H9 (cell line): ENCODE data around the gene IL4. TPM values are rescaled to one million over a fixed set of nuclear protein-coding genes. Genes with fewer than 3 reads are reported as not detected.

ENCODE experiments used
- DNase-seq: peaks from one replicate; pipeline ENCODE4 v3.0.0-alpha.2; 2017
- H2AFZ ChIP-seq: one replicate; pipeline ENCODE4 v1.6.1; 2013; ENCODE audit warnings: mild to moderate bottlenecking, low read length, control low read depth, moderate library complexity
- H2AK5ac ChIP-seq: 2 replicates; pipeline ENCODE4 v1.6.1; 2013; ENCODE audit warnings: low read length, control low read depth, mixed read lengths; ENCODE audit not compliant: insufficient read length
- H2BK120ac ChIP-seq: one replicate; pipeline ENCODE4 v1.6.1; 2013; ENCODE audit warnings: low read depth, mild to moderate bottlenecking, low read length, control low read depth, inconsistent platforms; ENCODE audit not compliant: poor library complexity, severe bottlenecking
- H2BK12ac ChIP-seq: 2 replicates; pipeline ENCODE4 v1.6.1; 2013; ENCODE audit warnings: low read length, control low read depth, mixed read lengths, low read depth; ENCODE audit not compliant: insufficient read length
- H2BK15ac ChIP-seq: 2 replicates; pipeline ENCODE4 v1.6.1; 2013; ENCODE audit warnings: low read depth, low read length, control low read depth
- H2BK20ac ChIP-seq: one replicate; pipeline ENCODE4 v1.6.1; 2013; ENCODE audit warnings: low read depth, mild to moderate bottlenecking, low read length, control low read depth, inconsistent platforms; ENCODE audit not compliant: poor library complexity, severe bottlenecking
- H2BK5ac ChIP-seq: 2 replicates; pipeline ENCODE4 v1.6.1; 2013; ENCODE audit warnings: low read length, control low read depth, mixed read lengths; ENCODE audit not compliant: insufficient read length
- H3K14ac ChIP-seq: 2 replicates; pipeline ENCODE4 v1.6.1; 2013; ENCODE audit warnings: low read length, control low read depth; ENCODE audit not compliant: insufficient read depth
- H3K18ac ChIP-seq: 2 replicates; pipeline ENCODE4 v1.6.1; 2013; ENCODE audit warnings: low read depth, mild to moderate bottlenecking, mixed read lengths, low read length, control low read depth; ENCODE audit not compliant: insufficient read length
- H3K23ac ChIP-seq: 2 replicates; pipeline ENCODE4 v1.6.1; 2013; ENCODE audit warnings: low read length, control low read depth, mixed read lengths, low read depth; ENCODE audit not compliant: insufficient read length
- H3K23me2 ChIP-seq: 2 replicates; pipeline ENCODE4 v1.6.1; 2013; ENCODE audit warnings: low read depth, mild to moderate bottlenecking, mixed read lengths, low read length, control low read depth; ENCODE audit not compliant: insufficient read length, poor library complexity, severe bottlenecking
- H3K27ac ChIP-seq: 2 replicates; pipeline ENCODE4 v1.5.1; 2013; ENCODE audit warnings: low read length, control low read depth, mixed read lengths, low read depth; ENCODE audit not compliant: insufficient read length
- H3K27me3 ChIP-seq: 2 replicates; pipeline ENCODE4 v1.6.1; 2013; ENCODE audit warnings: low read length, control low read depth, inconsistent platforms; ENCODE audit not compliant: insufficient read depth
- H3K4ac ChIP-seq: 2 replicates; pipeline ENCODE4 v1.6.1; 2013; ENCODE audit warnings: low read depth, mild to moderate bottlenecking, control low read depth, inconsistent platforms, low read length, moderate library complexity
- H3K4me1 ChIP-seq: 2 replicates; pipeline ENCODE4 v1.6.1; 2013; ENCODE audit warnings: low read length, control low read depth, inconsistent platforms; ENCODE audit not compliant: insufficient read depth
- H3K4me2 ChIP-seq: 2 replicates; pipeline ENCODE4 v1.6.1; 2013; ENCODE audit warnings: low read length, control low read depth, mixed read lengths; ENCODE audit not compliant: insufficient read length, insufficient read depth
- H3K56ac ChIP-seq: 2 replicates; pipeline ENCODE4 v1.6.1; 2013; ENCODE audit warnings: low read depth, mild to moderate bottlenecking, mixed read lengths, low read length, control low read depth; ENCODE audit not compliant: insufficient read length
- H3K79me1 ChIP-seq: 2 replicates; pipeline ENCODE4 v1.6.1; 2013; ENCODE audit warnings: low read depth, mild to moderate bottlenecking, moderate library complexity, low read length, control low read depth, inconsistent platforms; ENCODE audit not compliant: insufficient read depth, poor library complexity, severe bottlenecking
- H3K79me2 ChIP-seq: 2 replicates; pipeline ENCODE4 v1.6.1; 2013; ENCODE audit warnings: low read length, control low read depth, inconsistent platforms; ENCODE audit not compliant: insufficient read depth
- H3K9ac ChIP-seq: 2 replicates; pipeline ENCODE4 v1.6.1; 2013; ENCODE audit warnings: low read length, control low read depth, mixed read lengths; ENCODE audit not compliant: insufficient read length; ENCODE audit errors: extremely low read depth
- H3K9me3 ChIP-seq: one replicate; pipeline ENCODE4 v1.6.1; 2013; ENCODE audit warnings: low read depth, low read length, inconsistent platforms; ENCODE audit not compliant: control insufficient read depth
- H3T11ph ChIP-seq: one replicate; pipeline ENCODE4 v1.6.1; 2013; ENCODE audit warnings: mild to moderate bottlenecking, low read length, control low read depth, inconsistent platforms
- H4K20me1 ChIP-seq: one replicate; pipeline ENCODE4 v1.6.1; 2013; ENCODE audit not compliant: control insufficient read depth, insufficient read length, insufficient read depth
- H4K5ac ChIP-seq: 2 replicates; pipeline ENCODE4 v1.6.1; 2013; ENCODE audit warnings: low read depth, mild to moderate bottlenecking, mixed read lengths, low read length, control low read depth; ENCODE audit not compliant: insufficient read length
- H4K8ac ChIP-seq: replicated peaks from 2 replicates; pipeline ENCODE4 v1.6.1; 2013; ENCODE audit warnings: low read length, control low read depth, mixed read lengths, low read depth; ENCODE audit not compliant: insufficient read length
- H4K91ac ChIP-seq: 2 replicates; pipeline ENCODE4 v1.6.1; 2013; ENCODE audit warnings: low read depth, mild to moderate bottlenecking, moderate library complexity, mixed read lengths, low read length, control low read depth; ENCODE audit not compliant: insufficient read length
- H3K27ac Mint-ChIP-seq, 3 experiments: 2 replicates in 2 of 3; 3 replicates in 1 of 3; pipeline ENCODE4 v1.8.0; 2020 to 2021; ENCODE audit warnings: mixed read lengths in 3 of 3, mild to moderate bottlenecking in 1 of 3, moderate library complexity in 1 of 3
- H3K27me3 Mint-ChIP-seq: 2 replicates; pipeline ENCODE4 v1.8.0; 2021; ENCODE audit warnings: low read depth, mild to moderate bottlenecking, moderate library complexity, mixed read lengths
- H3K36me3 Mint-ChIP-seq, 3 experiments: 2 replicates in 2 of 3; 3 replicates in 1 of 3; pipeline ENCODE4 v1.8.0; 2020 to 2021; ENCODE audit warnings: low read depth in 3 of 3, mixed read lengths in 3 of 3; ENCODE audit not compliant: insufficient read depth in 1 of 3
- H3K4me1 Mint-ChIP-seq, 2 experiments: 2 replicates each; pipeline ENCODE4 v1.8.0; 2020; ENCODE audit warnings: mixed read lengths in 2 of 2
- H3K4me3 Mint-ChIP-seq, 2 experiments: 2 replicates in 1 of 2; 3 replicates in 1 of 2; pipeline ENCODE4 v1.8.0; 2020 to 2021; ENCODE audit warnings: mild to moderate bottlenecking in 2 of 2, mixed read lengths in 2 of 2, moderate library complexity in 1 of 2
- H3K9me3 Mint-ChIP-seq, 2 experiments: 2 replicates in 1 of 2; 3 replicates in 1 of 2; pipeline ENCODE4 v1.8.0; 2020; ENCODE audit warnings: mild to moderate bottlenecking in 2 of 2, mixed read lengths in 2 of 2, moderate library complexity in 1 of 2
- CTCF ChIP-seq: fragments of 200-600 bp; sonication (generic); conservative IDR thresholded peaks from 3 replicates; pipeline ENCODE4 v1.8.0; 2021; ENCODE audit warnings: antibody characterized with exemption, mild to moderate bottlenecking
- WGBS: extraction: QIAGEN DNeasy Blood & Tissue Kit; methylation state at CpG from one replicate; pipeline ENCODE4 v1.1.7; 2013; ENCODE audit warnings: missing lambda C conversion rate, low lambda C conversion rate, mixed read lengths; ENCODE audit not compliant: insufficient read length; ENCODE audit errors: extremely low coverage; 5-methylcytosine and 5-hydroxymethylcytosine counted together
- total RNA-seq: library from RNA; stranded (reverse); gene quantifications from 2 replicates; pipeline ENCODE4 v1.2.1, GENCODE V29; 2021

IL4 gene
- total RNA-seq, 1 experiment from 2014 or later, result not detected

- Histone ChIP-seq H3K23ac (no peak overlapping the region), H4K20me1 (no peaks in the 10 kb centered on the region), H3K4me2 (no peak overlapping the region), H3K4me1 (no peaks in the 10 kb centered on the region), H2BK120ac (no peak overlapping the region), H3K27ac (no peak overlapping the region), H3K23me2 (no peaks in the 10 kb centered on the region), H4K8ac (no peak overlapping the region), H3K79me1 (no peaks in the 10 kb centered on the region), H3K9ac (no peak overlapping the region), H3K9me3 (no peaks in the 10 kb centered on the region), H3K79me2 (no peaks in the 10 kb centered on the region), H2AFZ (no peak overlapping the region), H3K18ac (no peak overlapping the region), H3K56ac (no peak overlapping the region), H3K14ac (no peak overlapping the region), H2BK5ac (no peak overlapping the region), H4K5ac (no peak overlapping the region), H3K27me3 (no peaks in the 10 kb centered on the region), H2AK5ac (no peak overlapping the region), H2BK12ac (no peak overlapping the region), H4K91ac (no peak overlapping the region), H2BK20ac (no peak overlapping the region), H3K4ac (no peak overlapping the region), H2BK15ac (no peak overlapping the region), H3T11ph (no peak overlapping the region)
- Mint-ChIP-seq H3K4me3 (no peak overlapping the region), H3K36me3 (peaks cover 0 to 7% (median 0%) of the 10 kb centered on the region in 3 experiments; a peak in 3 of 7 replicates), H3K9me3 (peaks cover 0 to 7% of the 10 kb centered on the region in 2 experiments; a peak in 3 of 5 replicates), H3K4me1 (peaks cover 27 to 37% of the 10 kb centered on the region in 2 experiments), H3K27ac (no peak overlapping the region), H3K27me3 (peaks cover 2% of the 10 kb centered on the region)
- no CpG with 5 or more reads among the region's 10 CpGs for WGBS
- TF ChIP-seq CTCF, result no peak
- DNase-seq, result peak; percentile 20
These were observed 6.5 kb upstream of the IL4 start for GRCh38 chr5:132667309-132667708.
